GM21786 (cell line): ENCODE results near the gene IQCB1.
A peak's percentile ranks its signal among the peaks of the same experiment; 100 is the strongest.
"Not testable (repeated sequence)": the region's sequence is repeated elsewhere in the genome, so short reads cannot be mapped to it uniquely, and the experiment has no call there.

Source experiments
- ATAC-seq: cut with Tn5 transposase; IDR thresholded peaks from one replicate; pipeline ENCODE4 v1.9.1; 2021; ENCODE audit not compliant: unreplicated experiment

IQCB1 gene

DNA sequence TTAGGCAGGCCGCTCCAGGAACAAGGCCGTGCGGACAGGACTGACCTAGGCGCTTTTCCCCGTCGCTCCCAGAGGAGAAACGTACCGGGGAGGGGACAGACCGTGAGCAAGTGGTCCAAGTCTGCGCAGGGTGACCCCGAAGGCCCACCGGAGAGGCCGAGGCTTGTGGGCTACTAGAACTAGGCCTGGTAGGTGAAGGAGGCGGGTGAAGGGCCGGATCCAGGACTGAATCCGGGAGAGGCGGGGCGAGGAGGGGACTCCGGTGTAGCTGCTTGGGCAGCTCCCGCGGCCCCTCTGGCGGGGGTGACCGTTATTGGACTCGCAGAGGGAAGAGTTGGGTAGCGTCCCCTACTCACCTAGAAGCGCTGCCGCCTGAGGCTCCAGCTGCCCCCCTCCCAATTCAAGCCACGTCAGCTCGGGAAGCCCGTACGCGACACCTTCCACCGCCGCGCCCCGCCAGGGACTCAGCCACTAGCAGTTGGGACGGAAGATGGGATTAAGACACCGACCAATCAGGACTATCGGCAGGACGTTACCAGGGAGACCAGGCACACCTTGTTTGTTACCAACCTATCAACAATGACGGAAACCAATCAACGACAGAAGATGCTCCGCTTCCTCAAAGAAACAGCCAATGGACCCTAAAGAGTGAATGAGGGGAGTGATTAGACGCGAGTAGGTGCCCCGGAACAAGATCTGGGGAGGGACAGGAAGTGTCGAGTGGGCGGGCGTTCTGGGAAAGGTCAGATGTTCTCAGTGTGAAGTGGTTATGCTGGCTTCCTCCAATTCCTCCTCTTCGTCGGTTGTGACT, 85.4 kb downstream of the IQCB1 start, which contains the start of gene GOLGB1:
GOLGB1 (minus strand) TSS at position 466 of the 811 bp plus-strand sequence. CDS start 18,770 bp downstream, outside the sequence.
- peak; percentile 97 for ATAC-seq

- ATAC-seq: peak; percentile 22
Observed at GRCh38 chr3:121748680-121749275, 86.1 kb downstream of the IQCB1 start.

DNA sequence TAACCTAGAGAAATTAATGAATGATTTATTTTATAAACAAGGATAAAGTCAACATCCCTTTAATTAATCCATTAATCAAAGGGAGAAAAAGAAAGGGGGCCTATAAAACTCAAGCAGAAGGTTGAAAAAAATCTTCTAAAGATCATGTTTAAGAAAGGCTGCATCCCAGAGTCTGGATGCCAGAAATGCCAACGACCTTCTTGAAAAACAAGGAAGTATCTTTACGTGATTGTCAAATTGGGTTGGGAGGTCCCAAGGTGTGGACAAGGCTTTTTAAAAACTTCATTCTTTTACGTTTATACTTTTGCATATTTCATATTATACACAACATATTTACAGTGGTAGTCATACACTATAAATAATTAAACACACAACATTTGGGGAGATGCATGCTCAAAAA, 86.9 kb downstream of the IQCB1 start:
- ATAC-seq: no peak

DNA sequence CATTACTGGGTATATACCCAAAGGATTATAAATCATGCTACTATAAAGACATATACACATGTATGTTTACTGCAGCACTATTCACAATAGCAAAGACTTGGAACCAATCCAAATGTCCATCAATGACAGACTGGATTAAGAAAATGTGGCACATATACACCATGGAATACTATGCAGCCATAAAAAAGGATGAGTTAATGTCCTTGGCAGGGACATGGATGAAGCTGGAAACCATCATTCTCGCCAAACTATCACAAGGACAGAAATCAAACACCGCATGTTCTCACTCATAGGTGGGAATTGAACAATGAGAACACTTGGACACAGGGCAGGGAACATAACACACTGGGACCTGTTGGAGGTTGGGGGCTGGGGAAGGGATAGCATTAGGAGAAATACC, 91.8 kb downstream of the IQCB1 start:
- ATAC-seq: not testable (repeated sequence)

DNA sequence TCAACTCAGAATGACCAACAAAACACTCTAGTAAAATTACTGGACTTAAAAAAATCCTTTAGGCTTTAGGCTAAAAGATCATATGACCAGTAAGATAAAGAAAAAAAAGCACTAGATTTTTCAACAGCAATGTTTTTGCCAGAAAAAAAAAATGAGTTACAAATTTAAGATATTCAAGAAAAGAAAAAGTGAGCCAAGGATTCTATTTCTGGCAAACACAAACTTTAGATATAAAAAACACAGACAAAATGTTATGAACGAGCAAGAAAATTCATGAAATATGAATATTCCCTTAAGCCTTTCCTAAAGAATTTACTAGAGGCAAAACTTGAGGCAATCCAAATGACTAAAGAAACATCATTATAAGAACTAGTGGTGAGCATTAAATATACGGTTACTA, 94.0 kb downstream of the IQCB1 start:
- ATAC-seq: no peak

DNA sequence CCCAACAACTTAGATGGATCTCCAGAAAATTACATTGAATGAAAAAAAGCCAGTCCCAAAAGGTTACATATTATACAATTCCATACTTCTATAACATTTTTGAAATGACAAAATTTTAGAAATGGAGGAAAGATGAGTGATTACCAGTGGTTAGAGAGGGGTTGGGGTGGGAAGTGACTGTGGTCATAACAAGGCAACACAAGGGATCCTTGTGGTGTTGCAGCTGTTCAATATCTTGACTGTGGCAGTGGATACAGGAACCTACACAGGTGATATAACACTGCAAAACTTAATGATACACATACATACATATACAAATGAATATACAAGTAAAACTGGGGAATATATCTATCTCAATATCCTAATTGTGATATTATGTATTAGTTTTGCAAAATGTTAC, 95.0 kb downstream of the IQCB1 start:
- ATAC-seq: no peak

GRCh38 chr3:121737644-121738043, 97.2 kb downstream of the IQCB1 start:
- ATAC-seq: no peak

- ATAC-seq: no peak
Observed at GRCh38 chr3:121736112-121736511, 98.7 kb downstream of the IQCB1 start.

GRCh38 chr3:121735047-121735696, 99.7 kb downstream of the IQCB1 start:
- ATAC-seq: peak; percentile 95

DNA sequence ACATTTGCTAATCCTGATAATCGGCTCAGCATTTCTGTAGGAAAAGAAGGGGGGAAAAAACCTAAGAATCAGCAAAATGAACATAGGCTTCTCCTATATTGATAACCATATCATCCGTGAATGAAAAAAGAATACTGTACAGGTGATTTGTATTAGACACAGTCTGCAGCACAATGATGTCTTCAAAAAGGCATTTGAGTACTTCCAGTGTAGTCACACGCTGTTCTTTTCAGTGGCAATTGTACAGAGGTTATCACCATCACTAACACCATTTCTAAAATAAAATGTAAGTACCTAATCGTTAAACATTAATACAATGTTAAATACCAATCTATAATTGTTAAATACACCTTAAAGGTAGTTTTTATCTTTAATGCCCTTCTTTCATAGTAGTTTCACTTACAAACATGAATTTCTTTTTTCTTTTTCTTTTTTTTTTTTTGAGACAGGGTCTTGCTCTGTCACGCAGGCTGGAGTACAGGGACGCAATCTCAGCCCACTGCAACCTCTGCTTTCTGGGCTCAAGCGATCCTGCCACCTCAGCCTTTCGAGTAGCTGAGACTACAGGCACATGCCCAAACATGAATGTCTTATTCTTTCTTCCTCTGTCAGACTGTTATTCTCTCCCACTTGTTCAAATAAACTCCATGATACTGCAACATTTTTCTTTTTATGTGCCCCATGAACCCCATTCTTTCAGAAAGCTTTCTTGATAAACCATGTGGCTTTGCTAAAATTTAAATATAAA, 103.7 kb downstream of the IQCB1 start:
- no peak for ATAC-seq

- peak; percentile 94 for ATAC-seq
Observed at GRCh38 chr3:121724130-121724529, 110.7 kb downstream of the IQCB1 start.

GRCh38 chr3:121723485-121723884, 111.4 kb downstream of the IQCB1 start:
- ATAC-seq: no peak

- no peak for ATAC-seq
Observed at GRCh38 chr3:121722411-121722810, 112.4 kb downstream of the IQCB1 start.

DNA sequence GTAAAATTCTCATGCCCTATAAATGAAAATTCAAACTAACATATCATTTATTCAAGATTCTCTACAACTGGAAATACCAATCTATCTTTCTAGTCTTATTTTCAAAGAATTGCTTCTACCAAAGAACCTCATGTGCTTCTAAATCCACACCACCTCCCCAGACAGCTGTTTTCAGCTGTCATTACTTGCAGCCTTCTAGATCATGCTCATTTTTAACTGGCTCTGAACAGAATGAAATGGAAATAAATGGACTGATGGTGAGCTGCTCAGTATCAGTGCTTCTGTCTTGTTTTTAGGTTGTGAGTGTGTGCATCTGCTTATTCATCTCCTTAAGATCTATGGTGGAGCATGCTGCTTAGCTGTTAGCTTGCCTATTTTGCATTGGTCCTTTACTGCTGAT, 114.7 kb downstream of the IQCB1 start:
- no peak for ATAC-seq
